CD4-positive, CD25-positive, alpha-beta regulatory T cell (primary cell): ENCODE results near the gene CDK5RAP2. TPM values are rescaled to one million over a fixed set of nuclear protein-coding genes. Genes with fewer than 3 reads are reported as not detected.
A peak's percentile ranks its signal among the peaks of the same experiment; 100 is the strongest.
"Not testable (repeated sequence)": the region's sequence is repeated elsewhere in the genome, so short reads cannot be mapped to it uniquely, and the experiment has no call there.

Experiments used
- ATAC-seq, 2 donors: fragments of 150-1000 bp; cut with Tn5 transposase; one replicate each; pipeline ENCODE4 v1.10.0; 2021; ENCODE audit warnings: low read depth in 2 of 2, moderate number of reproducible peaks in 2 of 2, moderate library complexity in 1 of 2
- DNase-seq, 3 donors: peaks; one replicate each; pipeline versions ENCODE4 v3.0.0 to v3.0.0-alpha.2; 2012 to 2022; ENCODE audit warnings: mixed read lengths in 1 of 3
- H3K27ac ChIP-seq: one replicate; pipeline ENCODE4 v1.7.0; 2013; ENCODE audit warnings: mild to moderate bottlenecking, low read length; ENCODE audit not compliant: insufficient read depth, poor library complexity, severe bottlenecking
- H3K27me3 ChIP-seq: one replicate; pipeline ENCODE4 v1.7.0; 2013; ENCODE audit warnings: low read length; ENCODE audit not compliant: control insufficient read depth, insufficient read depth
- H3K36me3 ChIP-seq: one replicate; pipeline ENCODE4 v1.7.0; 2013; ENCODE audit warnings: mild to moderate bottlenecking, low read length, moderate library complexity; ENCODE audit not compliant: control insufficient read depth, insufficient read depth
- H3K4me1 ChIP-seq: 2 replicates; pipeline ENCODE4 v1.7.0; 2013; ENCODE audit warnings: mild to moderate bottlenecking, low read length; ENCODE audit not compliant: insufficient read depth, control insufficient read depth, poor library complexity, severe bottlenecking
- H3K4me3 ChIP-seq: one replicate; pipeline ENCODE4 v1.7.0; 2013; ENCODE audit warnings: low read depth, mild to moderate bottlenecking, low read length, moderate library complexity
- H3K9me3 ChIP-seq, 2 experiments: 1 replicate in 1 of 2; 2 replicates in 1 of 2; pipeline ENCODE4 v1.7.0; 2013; ENCODE audit warnings: low read length in 2 of 2, mild to moderate bottlenecking in 1 of 2, moderate library complexity in 1 of 2; ENCODE audit not compliant: control insufficient read depth in 2 of 2
- H3K27ac Mint-ChIP-seq, 3 donors: one replicate each; pipeline ENCODE4 v1.8.0; 2020 to 2022; ENCODE audit warnings: mild to moderate bottlenecking in 3 of 3, mixed read lengths in 3 of 3, moderate library complexity in 2 of 3
- H3K27me3 Mint-ChIP-seq: one replicate; pipeline ENCODE4 v1.8.0; 2022; ENCODE audit warnings: mild to moderate bottlenecking, mixed read lengths
- H3K36me3 Mint-ChIP-seq: one replicate; pipeline ENCODE4 v1.8.0; 2020; ENCODE audit warnings: mixed read lengths
- H3K4me1 Mint-ChIP-seq, 4 donors: one replicate each; pipeline ENCODE4 v1.8.0; 2020 to 2022; ENCODE audit warnings: mixed read lengths in 4 of 4, mild to moderate bottlenecking in 1 of 4
- H3K4me3 Mint-ChIP-seq, 4 donors: one replicate each; pipeline ENCODE4 v1.8.0; 2020 to 2022; ENCODE audit warnings: mild to moderate bottlenecking in 4 of 4, mixed read lengths in 4 of 4, moderate library complexity in 3 of 4
- H3K9me3 Mint-ChIP-seq, 7 donors: one replicate each; pipeline ENCODE4 v1.8.0; 2020 to 2022; ENCODE audit warnings: mixed read lengths in 7 of 7, mild to moderate bottlenecking in 3 of 7, moderate library complexity in 2 of 7
- polyA plus RNA-seq, 4 donors: library from polyadenylated mRNA; unstranded; fragments of 300-500 nt; fragmentation: Illumina TruSeq; gene quantifications; one replicate each; pipeline ENCODE4 v1.2.3, GENCODE V29; 2021
- total RNA-seq: library from RNA; stranded (reverse); gene quantifications from one replicate; pipeline ENCODE4 v1.2.3, GENCODE V29; 2022

Gene CDK5RAP2
- total and polyA plus RNA-seq, 5 donors from 2014 or later: 14.6 to 64.5 (median 16.9) TPM

DNA sequence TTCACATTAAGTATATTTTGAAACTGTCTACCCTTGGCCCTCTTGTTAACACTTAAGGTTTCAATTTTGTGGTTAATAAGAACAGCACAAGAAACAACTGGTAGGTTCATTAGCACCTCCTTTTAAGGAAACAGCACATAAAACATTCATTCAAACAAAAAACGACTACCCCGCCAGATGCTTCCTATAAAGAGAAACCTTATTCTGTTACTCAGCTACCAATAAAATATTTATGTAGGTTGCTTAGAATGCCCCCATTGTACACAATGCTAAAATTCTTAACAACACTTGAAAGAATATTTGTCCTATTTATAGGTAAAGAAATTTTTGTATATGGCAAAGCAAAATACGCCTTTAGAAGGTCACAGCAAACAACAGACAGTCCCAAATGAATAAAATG is 23.2 kb downstream of the CDK5RAP2 start:
- Histone ChIP-seq H3K4me1 (no peaks in the 10 kb centered on the region), H3K36me3 (peaks cover 46% of the 10 kb centered on the region), H3K27ac (no peak overlapping the region), H3K27me3 (no peaks in the 10 kb centered on the region), H3K9me3 (no peaks in the 10 kb centered on the region), H3K4me3 (no peak overlapping the region)
- ATAC-seq (no peak), DNase-seq (no peak)
- H3K9me3 Mint-ChIP-seq: peaks cover 0 to 3% (median 0%) of the 10 kb centered on the region in 7 donors
- H3K4me3 Mint-ChIP-seq: no peak overlapping the region
- H3K4me1 Mint-ChIP-seq: peaks cover 11 to 18% (median 12%) of the 10 kb centered on the region in 4 donors
- H3K27me3 Mint-ChIP-seq: no peaks in the 10 kb centered on the region
- H3K36me3 Mint-ChIP-seq: peaks cover 43% of the 10 kb centered on the region
- H3K27ac Mint-ChIP-seq: no peak overlapping the region

- no peak overlapping the region for H3K4me3 Mint-ChIP-seq
- Histone ChIP-seq H3K27me3 (no peaks in the 10 kb centered on the region), H3K9me3 (no peaks in the 10 kb centered on the region), H3K4me3 (no peak overlapping the region), H3K27ac (no peak overlapping the region), H3K36me3 (peaks cover 39% of the 10 kb centered on the region), H3K4me1 (no peaks in the 10 kb centered on the region)
- no peak overlapping the region for H3K27ac Mint-ChIP-seq
- H3K27me3 Mint-ChIP-seq: no peaks in the 10 kb centered on the region
- H3K9me3 Mint-ChIP-seq: peaks cover 0 to 3% (median 0%) of the 10 kb centered on the region in 7 donors
- H3K36me3 Mint-ChIP-seq: peaks cover 51% of the 10 kb centered on the region
- H3K4me1 Mint-ChIP-seq: peaks cover 12 to 20% (median 18%) of the 10 kb centered on the region in 4 donors
- no peak for ATAC-seq
- no peak for DNase-seq
Observed at GRCh38 chr9:120555839-120556238, 24.1 kb downstream of the CDK5RAP2 start.

- H3K27ac Mint-ChIP-seq, H3K4me3 ChIP-seq, H3K9me3 ChIP-seq, DNase-seq, H3K4me1 ChIP-seq, H3K27me3 ChIP-seq, H3K27me3 Mint-ChIP-seq, ATAC-seq, H3K27ac ChIP-seq, H3K9me3 Mint-ChIP-seq, H3K4me3 Mint-ChIP-seq: not testable (repeated sequence)
- Mint-ChIP-seq H3K36me3 (peaks cover 62% of the 10 kb centered on the region), H3K4me1 (peaks cover 5 to 18% (median 10%) of the 10 kb centered on the region in 4 donors)
- H3K36me3 ChIP-seq: peaks cover 59% of the 10 kb centered on the region
Observed at GRCh38 chr9:120552210-120552704, 27.7 kb downstream of the CDK5RAP2 start.

DNA sequence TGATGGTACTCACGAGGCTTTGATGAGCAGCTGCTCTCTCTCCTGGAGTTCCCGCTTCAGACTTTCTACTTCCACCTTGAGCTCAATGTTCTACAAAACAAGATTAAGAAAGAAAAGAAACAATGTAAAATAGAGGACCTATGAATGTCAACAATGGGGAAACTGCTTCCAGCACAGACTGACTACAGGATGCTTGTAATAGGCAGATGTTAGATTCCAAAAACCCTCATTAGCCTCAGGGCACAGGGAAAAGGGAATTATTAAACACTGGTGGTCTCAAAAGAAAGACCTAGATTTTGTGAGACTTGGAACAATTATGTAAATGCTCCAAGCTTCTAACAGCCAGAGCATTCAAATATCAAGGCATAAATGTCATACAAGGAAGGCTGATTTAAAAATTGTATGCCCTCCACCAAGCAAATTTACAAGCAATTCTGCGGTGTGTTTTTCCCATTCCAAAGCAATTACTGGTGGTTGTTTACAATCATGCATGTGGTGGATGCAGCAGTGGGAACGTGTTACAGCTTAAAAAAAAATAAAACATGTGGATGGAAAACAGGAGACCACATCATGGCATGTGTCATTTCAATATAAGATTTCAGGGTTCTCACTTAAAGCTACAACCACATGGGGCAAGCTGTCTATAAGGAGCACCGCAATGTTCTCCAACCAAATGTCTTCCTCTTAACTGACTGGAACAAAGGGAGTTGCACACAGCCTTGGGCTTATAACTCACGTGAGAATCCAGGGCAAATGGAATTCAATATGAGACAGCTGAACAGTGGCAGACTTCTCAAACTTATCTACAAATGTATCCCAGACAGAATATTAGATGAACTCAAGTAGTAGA is 34.0 kb downstream of the CDK5RAP2 start:
- H3K36me3 Mint-ChIP-seq: peaks cover 69% of the 10 kb centered on the region
- no peak overlapping the region for H3K4me3 ChIP-seq
- no peaks in the 10 kb centered on the region for H3K4me1 ChIP-seq
- no peak overlapping the region for H3K27ac Mint-ChIP-seq
- peaks cover 82% of the 10 kb centered on the region for H3K36me3 ChIP-seq
- DNase-seq (no peak), ATAC-seq (no peak)
- no peaks in the 10 kb centered on the region for H3K9me3 ChIP-seq
- H3K4me1 Mint-ChIP-seq: peaks cover 0 to 11% (median 7%) of the 10 kb centered on the region in 4 donors
- no peaks in the 10 kb centered on the region for H3K27me3 ChIP-seq
- H3K27me3 Mint-ChIP-seq: no peaks in the 10 kb centered on the region
- no peak overlapping the region for H3K4me3 Mint-ChIP-seq
- H3K9me3 Mint-ChIP-seq: no peaks in the 10 kb centered on the region
- no peak overlapping the region for H3K27ac ChIP-seq

DNA sequence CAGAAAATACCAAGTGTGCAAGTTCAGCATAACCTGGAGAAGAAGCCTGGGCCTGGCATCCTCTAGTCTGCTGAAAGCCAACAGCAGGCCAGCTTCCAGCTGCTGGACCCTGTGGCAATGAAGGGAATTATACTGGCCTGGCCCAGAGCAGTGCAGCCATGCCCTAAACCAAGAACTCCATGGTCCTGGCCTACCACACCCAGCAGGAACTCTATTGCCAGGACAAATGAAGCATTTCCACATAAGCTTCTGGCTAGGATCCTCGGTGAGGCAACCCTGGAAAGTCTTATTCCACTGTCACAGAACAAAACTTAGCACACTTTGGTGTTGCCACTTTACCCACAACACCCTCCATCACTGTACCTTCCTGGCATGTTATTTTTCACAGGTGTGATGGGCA is 35.5 kb downstream of the CDK5RAP2 start:
- no peak overlapping the region for H3K4me3 ChIP-seq
- peaks cover 84% of the 10 kb centered on the region for H3K36me3 ChIP-seq
- no peaks in the 10 kb centered on the region for H3K4me1 ChIP-seq
- Mint-ChIP-seq H3K36me3 (peaks cover 71% of the 10 kb centered on the region), H3K27ac (no peak overlapping the region), H3K4me3 (no peak overlapping the region), H3K9me3 (no peaks in the 10 kb centered on the region), H3K4me1 (peaks cover 0 to 7% (median 6%) of the 10 kb centered on the region in 4 donors), H3K27me3 (no peaks in the 10 kb centered on the region)
- H3K9me3 ChIP-seq: no peaks in the 10 kb centered on the region
- ATAC-seq (no peak), DNase-seq (no peak)
- no peak overlapping the region for H3K27ac ChIP-seq
- no peaks in the 10 kb centered on the region for H3K27me3 ChIP-seq

DNA sequence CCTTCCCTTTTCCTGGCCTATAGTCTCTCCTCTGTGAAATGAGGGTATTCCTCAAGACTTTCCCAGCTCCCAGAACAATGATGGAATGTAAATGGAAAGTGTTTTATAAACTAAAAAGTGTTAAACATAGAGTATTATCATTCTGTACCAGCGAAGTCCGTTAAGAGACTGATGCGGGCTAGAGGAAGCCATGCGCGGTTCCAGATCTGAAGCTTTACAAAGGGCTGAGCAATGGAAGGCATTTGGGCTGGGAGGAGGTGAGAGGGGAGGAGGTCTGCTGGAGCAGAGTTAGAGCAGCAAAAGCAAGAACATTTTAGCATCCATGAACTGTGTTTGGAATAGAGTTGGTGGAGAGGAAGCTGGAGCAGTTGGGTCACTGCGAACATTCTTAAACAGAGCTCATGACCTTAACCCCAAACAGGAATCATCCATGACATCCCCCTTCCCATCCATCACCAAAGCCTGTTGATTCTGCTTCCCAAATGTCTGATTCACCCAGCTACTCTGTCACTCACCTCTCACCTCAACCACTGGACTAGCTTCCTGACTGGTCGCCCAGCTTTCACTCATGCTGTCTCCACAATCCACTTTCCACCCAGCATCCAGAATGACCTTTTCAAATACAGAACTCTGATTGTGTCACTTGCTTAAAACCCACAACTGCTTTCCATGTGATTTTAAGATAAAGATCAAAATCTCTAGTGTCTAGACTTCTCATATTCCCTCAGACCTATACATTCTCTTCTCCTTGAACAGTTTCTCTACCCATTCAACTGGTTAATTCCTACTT is 37.1 kb downstream of the CDK5RAP2 start:
- H3K27ac ChIP-seq: no peak overlapping the region
- H3K4me3 Mint-ChIP-seq: no peak overlapping the region
- H3K27me3 Mint-ChIP-seq: no peaks in the 10 kb centered on the region
- H3K36me3 Mint-ChIP-seq: peaks cover 63% of the 10 kb centered on the region
- no peak overlapping the region for H3K4me3 ChIP-seq
- ATAC-seq (no peak), DNase-seq (no peak)
- H3K27me3 ChIP-seq: no peaks in the 10 kb centered on the region
- no peaks in the 10 kb centered on the region for H3K9me3 ChIP-seq
- no peaks in the 10 kb centered on the region for H3K4me1 ChIP-seq
- no peaks in the 10 kb centered on the region for H3K9me3 Mint-ChIP-seq
- peaks cover 0 to 7% (median 6%) of the 10 kb centered on the region in 4 donors for H3K4me1 Mint-ChIP-seq
- H3K36me3 ChIP-seq: peaks cover 84% of the 10 kb centered on the region
- H3K27ac Mint-ChIP-seq: peak overlapping the region in 1 of 3 donors; percentile 26

- H3K9me3 Mint-ChIP-seq: no peaks in the 10 kb centered on the region
- peaks cover 65% of the 10 kb centered on the region for H3K36me3 Mint-ChIP-seq
- Histone ChIP-seq H3K9me3 (no peaks in the 10 kb centered on the region), H3K4me3 (no peak overlapping the region), H3K27me3 (no peaks in the 10 kb centered on the region), H3K27ac (no peak overlapping the region), H3K36me3 (peaks cover 89% of the 10 kb centered on the region), H3K4me1 (no peaks in the 10 kb centered on the region)
- DNase-seq (no peak), ATAC-seq (no peak)
- H3K27me3 Mint-ChIP-seq: no peaks in the 10 kb centered on the region
- H3K4me1 Mint-ChIP-seq: peaks cover 0 to 7% (median 6%) of the 10 kb centered on the region in 4 donors
- H3K27ac Mint-ChIP-seq: no peak overlapping the region
- no peak overlapping the region for H3K4me3 Mint-ChIP-seq
Observed at GRCh38 chr9:120541921-120542320, 38.0 kb downstream of the CDK5RAP2 start.
